ENCODE measurements around the gene MED13.

GRCh38 chr17:62070900-62071299 is 5.8 kb upstream of the MED13 start:
- TF ChIP-seq POLR2AphosphoS5 (IDR thresholded peaks at IDR 0.05; ENCODE audit: borderline replicate concordance, low read depth, low read length) (no peak), EZH2 (IDR thresholded peaks at IDR 0.05) (no peak)
